GM19238 (cell line): Measurements from ENCODE around the gene KCP.
A peak's percentile ranks its signal among the peaks of the same experiment; 100 is the strongest.

Source experiments
- DNase-seq: peaks from one replicate; pipeline ENCODE4 v3.0.0; 2011; ENCODE audit warnings: low spot score; ENCODE audit not compliant: insufficient read length

The KCP gene

GRCh38 chr7:128908750-128909624 is 1.5 kb downstream of the KCP start:
- DNase-seq = no peak

- DNase-seq = no peak
Measured at GRCh38 chr7:128906766-128907559, 3.5 kb downstream of the KCP start.

- no peak for DNase-seq
Measured at GRCh38 chr7:128906001-128906765, 4.3 kb downstream of the KCP start.

GRCh38 chr7:128904381-128905197 is 5.9 kb downstream of the KCP start:
- peak; percentile 70 for DNase-seq

GRCh38 chr7:128903621-128904361 is 6.7 kb downstream of the KCP start:
- DNase-seq = no peak

- DNase-seq = peak; percentile 1
Measured at GRCh38 chr7:128902761-128903585, 7.5 kb downstream of the KCP start.

- no peak for DNase-seq
Measured at GRCh38 chr7:128900237-128900636, 10.3 kb downstream of the KCP start.

GRCh38 chr7:128899392-128899791 is 11.1 kb downstream of the KCP start:
- no peak for DNase-seq

- no peak for DNase-seq
Measured at GRCh38 chr7:128895320-128895719, 15.2 kb downstream of the KCP start.

- no peak for DNase-seq
Measured at GRCh38 chr7:128894101-128894440, 16.4 kb downstream of the KCP start.

- no peak for DNase-seq
Measured at GRCh38 chr7:128893251-128894100, 17.0 kb downstream of the KCP start.

GRCh38 chr7:128892521-128893250 is 17.8 kb downstream of the KCP start:
- DNase-seq = no peak

GRCh38 chr7:128891942-128892269 is 18.6 kb downstream of the KCP start:
- DNase-seq = no peak

GRCh38 chr7:128891110-128891941 is 19.2 kb downstream of the KCP start:
- DNase-seq = no peak

- DNase-seq = no peak
Measured at GRCh38 chr7:128890306-128891109, 20.0 kb downstream of the KCP start.

GRCh38 chr7:128889121-128889520 is 21.4 kb downstream of the KCP start:
- no peak for DNase-seq
